Endothelial cell of umbilical vein (primary cell): ENCODE results near the gene HOXA13. TPM values are rescaled to one million over a fixed set of nuclear protein-coding genes. Genes with fewer than 3 reads are reported as not detected.

Source experiments
- BruUV-seq: library from RNA; stranded (reverse); fragments of 400-500 nt; replicated peaks from 2 replicates; lab custom pipeline; 2021; lab: Mats Ljungman, UMichigan
- CTCF ChIA-PET: fragments of 300-600, 350-600 bp; sonication (Branson Sonifier 250); formaldehyde crosslinking; loops from one replicate; lab custom pipeline; 2021; ENCODE audit warnings: antibody characterized with exemption, inconsistent platforms; lab: Charles Lee
- POLR2A ChIA-PET: fragments of 300-600, 350-600 bp; sonication (Branson Sonifier 250); formaldehyde crosslinking; loops from one replicate; lab custom pipeline; 2021; ENCODE audit warnings: antibody characterized with exemption, inconsistent platforms; lab: Charles Lee
- DNase-seq: peaks from one replicate; pipeline ENCODE4 v3.0.0-alpha.2; 2011; ENCODE audit warnings: low read depth, low spot score
- FAIRE-seq: peaks from 2 replicates; lab custom pipeline; 2011; peaks lifted over from hg19 to GRCh38; lab: Jason Lieb, UNC
- H2AFZ ChIP-seq: 2 replicates; pipeline ENCODE4 v1.6.0; 2012; ENCODE audit warnings: low read depth, low read length, control low read depth, inconsistent platforms
- H3K27ac ChIP-seq: 2 replicates; pipeline ENCODE4 v1.5.1; 2011; ENCODE audit warnings: low read depth, mild to moderate bottlenecking, control low read depth, low read length, moderate library complexity; ENCODE audit not compliant: insufficient read depth
- H3K27me3 ChIP-seq, 2 experiments: 2 replicates each; pipeline versions ENCODE4 v1.6.0 to v1.6.1; 2011; ENCODE audit warnings: low read length in 2 of 2, mixed read lengths in 1 of 2; ENCODE audit not compliant: control insufficient read depth in 2 of 2, insufficient read depth in 2 of 2
- H3K36me3 ChIP-seq, 2 experiments: 2 replicates in 1 of 2; 3 replicates in 1 of 2; pipeline ENCODE4 v1.5.1; 2011; ENCODE audit warnings: low read length in 2 of 2, mild to moderate bottlenecking in 1 of 2, moderate library complexity in 1 of 2; ENCODE audit not compliant: control insufficient read depth in 2 of 2, insufficient read depth in 2 of 2; ENCODE audit errors: extremely low read depth in 1 of 2
- H3K4me1 ChIP-seq: 3 replicates; pipeline ENCODE4 v1.5.1; 2011; ENCODE audit warnings: mild to moderate bottlenecking, low read length; ENCODE audit not compliant: control insufficient read depth, insufficient read depth; ENCODE audit errors: extremely low read depth
- H3K4me2 ChIP-seq: 2 replicates; pipeline ENCODE4 v1.6.1; 2011; ENCODE audit warnings: low read length, control low read depth, mixed read lengths; ENCODE audit not compliant: insufficient read depth
- H3K4me3 ChIP-seq, 3 experiments: fragments of 200-600 bp in 1 of 3; sonication (generic), shearing (Covaris generic) in 1 of 3; replicated peaks in 1 of 3; 2 replicates each; pipeline ENCODE4 v1.5.1; 2011 to 2016; ENCODE audit warnings: control low read depth in 3 of 3, low read length in 3 of 3, mild to moderate bottlenecking in 2 of 3, inconsistent platforms in 1 of 3, low read depth in 1 of 3, moderate library complexity in 1 of 3; ENCODE audit not compliant: insufficient read depth in 1 of 3
- H3K79me2 ChIP-seq: 2 replicates; pipeline ENCODE4 v1.6.0; 2012; ENCODE audit warnings: low read length, inconsistent platforms; ENCODE audit not compliant: control insufficient read depth, insufficient read depth
- H3K9ac ChIP-seq: replicated peaks from 2 replicates; pipeline ENCODE3; 2011; ENCODE audit warnings: low read length, control low read depth; ENCODE audit not compliant: insufficient read depth; ENCODE audit errors: extremely low read depth
- H3K9me1 ChIP-seq: replicated peaks from 3 replicates; pipeline ENCODE4 v1.6.0; 2011; ENCODE audit warnings: mild to moderate bottlenecking, low read length; ENCODE audit not compliant: control insufficient read depth, insufficient read depth; ENCODE audit errors: extremely low read depth
- H3K9me3 ChIP-seq: replicated peaks from 2 replicates; pipeline ENCODE4 v1.5.1; 2012; ENCODE audit warnings: low read length, inconsistent platforms; ENCODE audit not compliant: control insufficient read depth, insufficient read depth
- H4K20me1 ChIP-seq: replicated peaks from 2 replicates; pipeline ENCODE3; 2011; ENCODE audit warnings: mild to moderate bottlenecking, low read length; ENCODE audit not compliant: control insufficient read depth, insufficient read depth; ENCODE audit errors: extremely low read depth
- CTCF ChIP-seq, 2 donors: IDR thresholded peaks; 1 replicate in 1 of 2; 2 replicates in 1 of 2; pipeline ENCODE4 v1.5.1; 2011; ENCODE audit warnings: low read length in 2 of 2, mild to moderate bottlenecking in 2 of 2, moderate library complexity in 2 of 2, control low read depth in 1 of 2, inconsistent platforms in 1 of 2, low read depth in 1 of 2; ENCODE audit not compliant: insufficient read depth in 1 of 2; ENCODE audit errors: extremely low read depth in 1 of 2
- EZH2 ChIP-seq: IDR thresholded peaks from 2 replicates; pipeline ENCODE4 v1.6.1; 2012; ENCODE audit warnings: borderline replicate concordance, low read depth, mild to moderate bottlenecking, moderate library complexity, low read length, inconsistent platforms; ENCODE audit not compliant: severe bottlenecking
- FOS ChIP-seq: IDR thresholded peaks from 2 replicates; pipeline ENCODE4 v1.6.1; 2011; ENCODE audit warnings: mild to moderate bottlenecking, low read length, moderate library complexity, borderline replicate concordance; ENCODE audit not compliant: insufficient read depth
- JUN ChIP-seq: IDR thresholded peaks from 2 replicates; pipeline ENCODE4 v1.6.1; 2011; ENCODE audit warnings: borderline replicate concordance, low read depth; ENCODE audit not compliant: insufficient read length, insufficient read depth
- MAX ChIP-seq: IDR thresholded peaks from 2 replicates; pipeline ENCODE4 v1.6.1; 2011; ENCODE audit not compliant: insufficient read depth, insufficient read length
- MYC ChIP-seq: IDR thresholded peaks from one replicate; pipeline ENCODE4 v1.6.1; 2011; ENCODE audit warnings: mild to moderate bottlenecking, low read depth, low read length
- POLR2A ChIP-seq: IDR thresholded peaks from 2 replicates; pipeline ENCODE4 v1.6.1; 2012; ENCODE audit warnings: low read depth, mild to moderate bottlenecking, control low read depth, low read length
- POLR2AphosphoS5 ChIP-seq: IDR thresholded peaks from 2 replicates; pipeline ENCODE4 v1.6.1; 2012; ENCODE audit warnings: low read depth, mild to moderate bottlenecking, control low read depth, low read length, moderate library complexity; ENCODE audit not compliant: insufficient read depth
- dilution Hi-C: fragments of 300-500 bp; cut with MboI; formaldehyde crosslinking; loops from one replicate; pipeline ENCODE4 v1.15.0; 2019; ENCODE audit warnings: low sequenced_read_pairs; ENCODE audit not compliant: extremely low pct_ligation_motif_present
- intact Hi-C: fragments of 100-400 bp; cut with micrococcal nuclease; formaldehyde crosslinking; loops from one replicate; pipeline ENCODE4 v1.10.0; 2022
- polyA plus RNA-seq, 4 experiments: library from polyadenylated mRNA; depleted of rRNA in 3 of 4; stranded (reverse) in 3 of 4; unstranded in 1 of 4; fragments of >200 nt; gene quantifications; 2 replicates each; pipeline versions ENCODE4 v1.2.1 to v1.2.3, GENCODE V29; 2011 to 2012; ENCODE audit warnings: missing spikeins in 1 of 4
- total RNA-seq: library from RNA; stranded (reverse); gene quantifications from 2 replicates; pipeline ENCODE4 v1.2.3, GENCODE V29; 2021

HOXA13 gene
- total and polyA plus RNA-seq, 2 donors (not counting 3 experiments of a cell fraction or from before 2014, with no cell fraction given) = 0.22 TPM; not detected in 1

GRCh38 chr7:27248911-27249723, 49.2 kb upstream of the HOXA13 start:
- no peaks in the 10 kb centered on the region for H4K20me1 ChIP-seq
- H2AFZ ChIP-seq = no peak overlapping the region
- BruUV-seq = no TSS peak
- no peaks in the 10 kb centered on the region for H3K36me3 ChIP-seq
- H3K79me2 ChIP-seq = no peaks in the 10 kb centered on the region
- CTCF ChIA-PET = no interaction called here
- intact Hi-C loops = no loop called here
- H3K9ac ChIP-seq = no peak overlapping the region
- POLR2A ChIA-PET = no interaction called here
- no peak overlapping the region for H3K4me2 ChIP-seq
- H3K4me1 ChIP-seq = peaks cover 3% of the 10 kb centered on the region
- no peak for TF ChIP-seq CTCF (IDR thresholded peaks at IDR 0.05; ENCODE audit: extremely low read depth in 1 of 2, insufficient read depth in 1 of 2, low read depth in 1 of 2, low read length in 2 of 2)
- TF ChIP-seq JUN = no peak
- TF ChIP-seq EZH2 = peak; percentile 80
- no peak for TF ChIP-seq MYC
- H3K9me3 ChIP-seq = no peaks in the 10 kb centered on the region
- dilution Hi-C loops = no loop called here
- no peak overlapping the region for H3K4me3 ChIP-seq
- DNase-seq = no peak
- H3K9me1 ChIP-seq = no peaks in the 10 kb centered on the region
- H3K27ac ChIP-seq = no peak overlapping the region
- FAIRE-seq = no peak
- peaks cover 94 to 100% of the 10 kb centered on the region in 2 experiments for H3K27me3 ChIP-seq

GRCh38 chr7:27248427-27248806, 48.5 kb upstream of the HOXA13 start:
- TF ChIP-seq CTCF (IDR thresholded peaks at IDR 0.05; ENCODE audit: extremely low read depth in 1 of 2, insufficient read depth in 1 of 2, low read depth in 1 of 2, low read length in 2 of 2) = no peak
- no peak for TF ChIP-seq FOS
- TF ChIP-seq MYC = no peak
- no peak for TF ChIP-seq POLR2AphosphoS5
- TF ChIP-seq MAX = no peak
- no peak for TF ChIP-seq EZH2
- TF ChIP-seq POLR2A = no peak
- TF ChIP-seq JUN = no peak
- ChIA-PET CTCF (no interaction called here), POLR2A (no interaction called here)
- intact Hi-C loops (no loop called here), dilution Hi-C loops (no loop called here)
- Histone ChIP-seq H3K9me3 (no peaks in the 10 kb centered on the region), H3K9me1 (no peaks in the 10 kb centered on the region), H2AFZ (no peak overlapping the region), H3K9ac (no peak overlapping the region), H3K4me1 (peaks cover 3% of the 10 kb centered on the region), H3K79me2 (no peaks in the 10 kb centered on the region), H3K36me3 (no peaks in the 10 kb centered on the region), H4K20me1 (no peaks in the 10 kb centered on the region), H3K4me2 (no peak overlapping the region), H3K4me3 (no peak overlapping the region), H3K27ac (no peak overlapping the region), H3K27me3 (peaks cover 96 to 100% of the 10 kb centered on the region in 2 experiments)
- BruUV-seq = no TSS peak
- FAIRE-seq (no peak), DNase-seq (no peak)
